GM19463 (cell line): Measurements from ENCODE around the gene RAB33A.

Experiments
- ATAC-seq: cut with Tn5 transposase; IDR thresholded peaks from one replicate; pipeline ENCODE4 v1.9.1; 2021; ENCODE audit warnings: mild to moderate bottlenecking, moderate library complexity; ENCODE audit not compliant: unreplicated experiment

RAB33A gene

DNA sequence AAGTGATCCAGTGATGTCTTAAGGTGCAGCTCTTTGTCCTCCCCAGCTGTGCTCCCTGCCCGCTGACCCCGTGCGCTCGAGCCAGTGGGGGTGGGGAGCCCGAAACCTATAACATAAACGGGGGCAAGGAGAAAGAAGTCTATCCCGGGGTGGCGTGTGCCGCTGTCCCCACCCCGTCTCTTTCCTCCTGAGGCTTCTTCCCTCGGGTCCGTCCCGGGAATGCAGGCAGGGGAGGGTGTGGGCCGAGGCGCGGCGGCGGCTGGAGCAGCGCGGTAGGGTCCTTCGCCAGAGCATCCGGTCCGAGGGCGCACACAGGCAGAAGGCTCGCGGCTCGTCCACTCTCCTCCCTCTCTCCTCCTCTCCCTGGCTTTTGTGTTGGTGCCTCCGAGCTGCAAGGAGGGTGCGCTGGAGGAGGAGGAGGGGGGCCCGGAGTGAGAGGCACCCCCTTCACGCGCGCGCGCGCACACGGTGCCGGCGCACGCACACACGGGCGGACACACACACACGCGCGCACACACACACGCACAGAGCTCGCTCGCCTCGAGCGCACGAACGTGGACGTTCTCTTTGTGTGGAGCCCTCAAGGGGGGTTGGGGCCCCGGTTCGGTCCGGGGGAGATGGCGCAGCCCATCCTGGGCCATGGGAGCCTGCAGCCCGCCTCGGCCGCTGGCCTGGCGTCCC is at the start of gene RAB33A:
Gene RAB33A (plus strand): TSS at position 517 of the 681 bp plus-strand sequence. CDS start 101 bp downstream, at position 618.
- ATAC-seq, result no peak

DNA sequence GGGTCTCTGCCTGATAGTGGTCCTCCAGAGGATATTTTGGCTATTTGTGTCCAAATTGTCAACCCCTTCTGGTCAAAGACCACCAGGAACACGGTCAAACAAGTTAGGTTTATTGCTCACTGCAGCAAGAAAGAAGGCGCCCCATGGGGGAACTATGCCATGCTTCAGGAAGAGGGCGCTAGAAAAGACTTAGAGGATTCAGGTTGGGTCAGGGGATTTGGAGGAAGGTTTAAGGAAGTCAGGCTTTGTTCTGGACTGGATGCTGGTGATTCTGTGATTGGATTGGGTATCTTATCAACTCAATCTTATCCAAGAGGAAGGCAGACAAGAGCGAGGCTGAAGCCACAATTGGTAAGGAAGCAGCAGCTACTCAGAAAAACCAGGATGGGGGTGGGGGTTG is 47.2 kb upstream of the RAB33A start:
- no peak for ATAC-seq

DNA sequence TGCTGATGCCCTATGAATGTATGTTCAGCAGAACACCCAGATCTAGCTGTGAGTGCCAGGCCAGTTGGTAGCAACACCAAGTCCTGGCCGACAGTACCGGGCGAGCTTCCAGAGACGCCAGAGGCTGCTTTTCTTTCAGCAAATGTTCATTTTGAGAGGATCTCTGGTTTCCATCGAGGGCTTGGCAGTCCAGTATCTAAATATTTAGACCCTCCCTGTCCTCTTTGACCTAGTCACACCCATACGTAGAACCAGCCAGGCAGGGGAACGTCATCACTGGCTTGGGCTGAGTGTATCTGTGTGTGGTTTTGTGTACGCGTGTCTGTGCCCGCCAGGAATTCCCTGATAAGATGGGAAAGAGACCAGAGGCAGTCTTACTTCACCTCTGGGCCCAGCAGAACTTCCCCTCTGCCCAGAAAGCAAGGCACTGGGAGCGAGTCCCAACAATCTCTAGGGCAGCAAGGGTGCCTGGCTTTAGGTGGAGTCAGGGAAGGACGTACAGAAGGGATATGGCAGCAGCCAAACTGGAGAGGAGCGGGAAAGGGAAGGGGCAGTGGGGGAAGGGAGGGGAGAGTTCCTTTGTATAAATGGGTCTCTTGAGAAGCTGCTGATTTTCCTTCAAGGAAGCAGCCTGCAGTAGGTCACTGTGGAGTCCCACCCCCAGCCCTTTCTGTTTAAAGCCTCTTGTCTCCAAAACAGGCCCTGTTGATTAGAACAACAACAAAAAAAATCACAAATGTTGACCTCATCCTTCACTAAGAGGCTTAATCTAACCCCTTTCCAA is 46.5 kb upstream of the RAB33A start:
- no peak for ATAC-seq

DNA sequence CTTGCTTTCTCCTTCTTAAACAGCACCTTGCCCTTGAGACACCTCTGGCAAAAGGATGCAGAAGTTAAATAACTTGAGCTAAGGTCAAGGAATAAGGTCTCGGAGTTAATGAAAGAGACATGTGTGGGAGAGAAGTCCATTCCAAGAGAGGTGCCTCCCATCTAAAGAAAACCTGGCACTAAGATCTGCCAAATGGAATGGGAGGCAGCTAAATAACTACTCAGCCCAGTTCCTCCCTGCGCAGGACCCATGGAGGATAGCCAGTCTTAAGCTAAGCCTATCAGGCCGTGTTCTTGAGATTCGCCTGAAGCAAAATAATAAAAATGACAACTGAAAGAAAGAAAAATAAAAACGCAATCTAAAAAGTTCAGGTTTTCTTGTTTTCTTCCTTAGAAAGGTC is 40.8 kb upstream of the RAB33A start:
- ATAC-seq, result no peak

DNA sequence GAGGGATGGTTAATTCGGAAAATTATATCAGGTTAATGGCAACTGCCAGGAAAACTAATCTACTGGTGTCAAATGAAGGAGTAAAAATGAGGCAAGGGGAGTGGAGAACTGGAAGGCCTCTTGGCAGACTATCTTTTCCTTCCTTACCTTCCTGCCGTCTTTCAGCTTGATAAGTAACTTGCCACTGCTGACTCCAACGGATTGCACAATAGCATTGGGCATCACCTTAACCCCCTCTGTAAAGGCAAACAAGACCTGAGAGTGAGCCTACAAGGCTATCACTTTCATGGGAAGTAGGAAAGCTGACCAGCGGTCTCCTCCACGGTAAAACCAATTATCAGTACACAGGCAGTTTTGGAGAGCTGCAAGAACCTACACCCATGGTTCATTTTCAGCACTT is 35.3 kb upstream of the RAB33A start:
- ATAC-seq, result no peak

DNA sequence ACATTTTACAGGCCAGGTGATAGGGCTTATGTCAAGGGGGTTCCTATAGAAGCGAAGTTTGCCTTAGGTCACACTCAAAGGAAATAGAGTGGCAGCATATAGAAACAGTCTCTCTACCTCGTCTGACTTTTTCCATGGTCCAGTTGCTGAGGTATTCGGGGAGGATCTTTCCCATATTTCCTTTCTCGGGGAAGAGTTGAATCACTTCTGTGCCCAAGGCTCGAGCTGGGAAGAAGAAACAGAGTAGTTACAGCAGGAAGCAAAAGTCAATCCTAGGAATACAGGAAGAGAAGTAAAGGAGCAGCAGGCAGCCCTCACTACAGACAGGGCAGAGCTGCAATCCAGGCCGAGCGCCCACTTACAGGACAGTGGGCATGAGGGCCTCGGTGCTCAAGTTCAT is 34.8 kb upstream of the RAB33A start:
- no peak for ATAC-seq

DNA sequence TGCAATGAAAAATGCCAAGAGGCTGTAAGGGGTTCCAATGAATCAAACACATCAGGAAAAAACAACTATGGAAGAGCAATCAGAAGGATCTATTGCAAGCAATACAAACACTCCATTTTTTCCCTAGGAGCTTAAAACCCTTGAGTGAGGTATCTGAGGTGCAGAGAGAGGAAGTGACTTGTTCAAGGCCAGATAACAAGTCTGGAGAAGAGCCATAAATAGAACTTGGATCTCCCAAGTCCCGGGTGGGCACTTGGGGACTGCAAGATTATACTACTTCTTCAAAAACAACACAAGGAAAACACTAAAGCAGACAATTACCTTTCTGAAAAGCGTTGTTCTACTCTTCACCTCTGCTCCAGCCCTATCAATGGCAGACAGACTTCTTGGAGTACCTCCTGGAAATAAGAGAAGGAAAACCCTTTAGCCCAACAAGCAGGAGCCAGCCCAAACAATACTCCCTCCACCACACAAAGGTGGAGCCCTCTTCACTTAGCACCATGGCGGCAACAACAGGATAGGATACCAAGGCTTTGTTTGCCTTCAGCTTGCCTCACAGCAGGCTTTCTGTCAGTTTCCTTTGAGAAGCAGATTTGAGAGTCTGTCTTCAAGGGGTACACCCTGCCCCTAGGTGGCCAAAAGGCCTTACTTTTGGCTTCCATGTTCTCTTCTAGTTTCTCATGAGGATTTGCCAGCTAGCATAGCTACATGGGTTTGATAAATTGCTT is 32.1 kb upstream of the RAB33A start:
- no peak for ATAC-seq

DNA sequence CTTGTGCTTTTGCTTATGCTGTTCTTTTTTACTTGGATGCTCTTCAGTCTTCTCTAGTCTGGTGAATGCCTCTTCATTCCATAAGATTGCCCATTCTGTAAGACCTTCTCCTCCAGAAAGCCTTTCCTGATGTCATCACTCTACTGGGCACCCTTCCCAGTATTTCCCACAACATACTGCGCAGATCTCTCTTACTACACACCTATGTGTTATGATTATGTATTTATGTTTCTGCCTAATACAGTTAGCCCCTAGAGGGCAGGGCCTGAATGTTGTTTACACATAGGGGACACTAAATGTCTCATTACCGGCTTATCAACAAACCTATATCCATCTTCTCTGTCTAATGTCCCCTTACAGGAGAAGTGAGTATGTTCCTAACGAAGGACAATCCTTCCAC is 27.3 kb upstream of the RAB33A start:
- no peak for ATAC-seq

DNA sequence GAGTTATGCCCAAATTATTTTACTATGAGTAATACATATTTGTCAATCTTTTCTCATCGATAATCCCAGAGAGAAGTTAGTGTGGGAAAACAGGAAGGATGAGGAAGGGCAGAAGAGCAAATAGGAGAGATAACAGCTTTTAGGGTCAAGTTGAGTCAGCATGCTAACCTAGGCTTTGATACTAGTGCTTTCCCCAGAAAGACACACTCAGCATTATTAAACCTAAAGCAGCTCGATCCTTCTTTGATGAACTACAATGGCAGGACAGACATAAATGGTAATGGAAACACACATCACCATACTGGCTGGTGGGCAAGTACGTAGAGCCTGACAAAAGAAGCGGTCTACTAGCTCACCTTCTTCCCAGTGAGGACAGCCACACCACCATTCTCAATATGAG is 26.6 kb upstream of the RAB33A start:
- ATAC-seq, result no peak

DNA sequence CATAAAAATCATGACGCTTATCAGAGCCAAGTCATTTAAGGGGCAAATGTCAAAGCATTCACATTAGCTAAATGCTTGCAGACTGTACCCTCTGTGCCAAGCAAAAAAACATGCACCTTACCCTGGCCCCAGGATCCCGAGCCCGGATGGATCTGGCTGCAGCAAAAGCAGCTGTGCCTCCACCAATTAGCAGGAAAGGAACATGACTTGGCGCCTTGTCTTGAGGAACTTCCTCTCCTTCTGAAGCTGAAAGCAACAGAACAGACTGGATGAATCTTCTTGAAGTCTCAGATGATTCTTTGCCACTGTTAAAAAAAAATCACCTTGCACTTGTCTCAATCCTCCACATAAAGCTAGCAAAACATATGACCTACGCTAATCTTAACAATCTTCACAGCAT is 24.1 kb upstream of the RAB33A start:
- no peak for ATAC-seq

DNA sequence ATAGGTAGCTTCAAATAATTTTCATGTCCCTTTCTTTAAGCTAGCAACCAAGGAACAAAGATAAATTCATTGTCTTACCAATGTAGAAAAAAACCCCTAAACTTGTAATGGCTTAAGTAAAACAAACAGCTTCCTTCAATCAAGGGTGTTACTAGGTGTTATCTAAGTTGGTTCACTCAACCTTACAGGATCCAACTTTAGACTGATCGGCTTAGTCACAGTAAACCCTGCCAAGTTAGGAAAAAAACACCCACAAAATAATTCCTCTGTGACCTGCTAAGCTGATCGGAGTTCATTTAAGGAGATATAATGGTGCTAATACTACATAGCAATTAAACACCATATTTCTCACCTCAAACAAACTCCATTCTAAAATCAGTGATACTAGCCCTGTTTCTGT is 16.2 kb upstream of the RAB33A start:
- ATAC-seq, result no peak

DNA sequence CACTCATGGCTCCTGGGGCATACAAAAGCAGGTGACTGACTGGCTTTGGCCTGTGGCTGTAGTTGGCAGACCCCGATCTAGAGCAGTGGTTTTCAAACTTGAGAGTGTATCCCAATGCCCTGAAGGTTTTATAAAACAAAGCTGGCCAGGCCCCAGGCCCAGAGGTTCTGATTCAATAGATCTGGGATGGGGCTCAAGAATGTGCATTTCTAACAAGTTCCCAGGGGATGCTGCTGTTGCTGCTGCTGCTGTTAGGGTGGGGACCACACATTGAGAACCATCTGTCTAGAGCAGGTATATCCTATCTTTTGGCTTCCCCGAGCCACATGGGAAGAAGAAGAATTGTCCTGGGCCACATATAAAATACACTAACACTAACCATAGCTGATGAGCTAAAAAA is 13.5 kb upstream of the RAB33A start:
- ATAC-seq, result no peak

DNA sequence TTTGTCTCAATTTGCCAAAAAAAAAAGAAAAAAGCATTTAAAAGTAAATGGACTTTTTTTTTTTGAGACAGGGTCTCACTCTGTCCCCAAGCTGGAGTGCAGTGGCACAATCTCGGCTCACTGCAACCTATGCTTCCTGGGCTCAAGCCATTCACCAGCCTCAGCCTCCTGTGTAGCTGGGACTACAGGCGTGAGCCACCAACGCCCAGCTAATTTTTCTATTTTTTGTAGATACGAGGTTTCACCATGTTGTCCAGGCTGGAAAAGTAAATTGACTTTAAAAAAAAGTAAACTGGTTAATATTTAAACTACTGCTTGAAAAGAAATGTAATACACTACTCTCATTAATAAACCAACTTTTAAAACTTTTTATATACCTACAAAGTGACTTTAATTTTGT is 12.0 kb upstream of the RAB33A start:
- no peak for ATAC-seq

DNA sequence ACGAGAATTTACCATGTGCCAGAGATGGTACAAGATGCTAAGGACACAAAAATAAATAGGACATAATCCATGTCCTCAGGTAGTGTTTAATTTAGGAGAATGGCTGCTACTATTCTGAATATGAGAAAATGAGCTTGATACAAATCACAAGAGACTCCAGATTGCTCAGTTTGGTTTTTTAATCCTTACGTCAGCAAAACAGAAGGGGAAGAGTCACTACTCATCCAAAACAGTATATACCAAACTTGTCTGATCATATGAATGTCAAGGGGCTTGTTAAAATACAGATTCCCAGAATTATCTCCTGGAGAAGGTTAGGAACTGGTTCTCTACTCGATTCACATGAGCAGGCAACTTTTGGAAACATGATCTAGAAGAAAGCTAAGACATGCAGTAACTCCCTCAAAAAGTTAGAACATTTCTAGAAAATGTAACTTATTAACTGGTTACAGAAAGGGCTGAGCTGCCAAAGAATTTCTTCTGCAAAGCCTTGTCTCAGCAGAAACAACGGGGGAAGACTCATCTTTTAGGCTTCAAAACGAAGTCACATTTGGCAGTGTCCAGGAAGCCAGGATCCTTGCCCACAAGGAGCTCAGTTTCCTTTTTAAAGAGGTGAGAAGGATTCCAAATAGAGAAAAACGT is 9.5 kb upstream of the RAB33A start:
- no peak for ATAC-seq

DNA sequence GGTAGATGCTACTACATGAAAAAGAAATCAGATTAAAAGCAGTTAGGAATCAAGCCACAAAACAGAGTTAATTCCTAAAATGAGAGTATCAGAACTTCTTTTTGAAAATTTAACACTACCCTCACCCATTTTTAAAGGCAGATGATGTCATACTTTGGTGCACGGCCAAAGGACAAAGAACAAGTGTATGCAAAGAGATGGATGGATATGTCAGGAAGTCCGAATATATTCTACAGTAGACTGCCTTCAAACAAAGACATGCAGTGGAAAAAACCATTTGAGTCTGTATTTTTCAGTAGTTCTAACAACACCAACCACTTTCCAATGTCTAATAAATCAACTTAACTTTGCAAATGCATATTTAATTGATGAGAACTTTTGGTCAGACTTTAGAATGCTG is 8.4 kb upstream of the RAB33A start:
- ATAC-seq, result no peak

DNA sequence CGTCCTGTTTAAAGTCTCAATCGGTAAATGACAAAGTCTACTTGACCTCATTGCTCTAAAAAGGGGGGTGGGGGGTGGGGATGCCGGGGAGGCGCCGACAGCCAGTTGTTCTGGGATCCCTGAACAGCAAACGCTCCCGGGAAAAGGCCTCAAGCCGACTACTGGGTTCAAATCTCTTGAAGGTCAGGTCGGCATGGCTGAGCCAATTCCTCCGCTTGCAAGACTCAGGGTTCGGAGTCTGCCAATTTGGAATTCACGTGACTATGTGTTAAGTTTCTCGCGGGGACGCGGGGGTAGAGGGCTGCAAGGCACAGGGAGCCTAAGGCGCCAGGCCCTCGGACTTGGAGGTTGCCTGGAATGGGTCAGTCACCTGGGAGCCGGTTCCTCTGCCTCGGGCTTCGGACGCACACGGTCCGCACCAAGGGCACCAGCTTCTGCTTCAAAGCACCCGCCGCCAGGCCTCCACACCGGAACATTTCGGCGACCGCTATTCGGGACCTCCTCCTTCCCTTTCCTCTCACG is 6.5 kb upstream of the RAB33A start:
- no peak for ATAC-seq

DNA sequence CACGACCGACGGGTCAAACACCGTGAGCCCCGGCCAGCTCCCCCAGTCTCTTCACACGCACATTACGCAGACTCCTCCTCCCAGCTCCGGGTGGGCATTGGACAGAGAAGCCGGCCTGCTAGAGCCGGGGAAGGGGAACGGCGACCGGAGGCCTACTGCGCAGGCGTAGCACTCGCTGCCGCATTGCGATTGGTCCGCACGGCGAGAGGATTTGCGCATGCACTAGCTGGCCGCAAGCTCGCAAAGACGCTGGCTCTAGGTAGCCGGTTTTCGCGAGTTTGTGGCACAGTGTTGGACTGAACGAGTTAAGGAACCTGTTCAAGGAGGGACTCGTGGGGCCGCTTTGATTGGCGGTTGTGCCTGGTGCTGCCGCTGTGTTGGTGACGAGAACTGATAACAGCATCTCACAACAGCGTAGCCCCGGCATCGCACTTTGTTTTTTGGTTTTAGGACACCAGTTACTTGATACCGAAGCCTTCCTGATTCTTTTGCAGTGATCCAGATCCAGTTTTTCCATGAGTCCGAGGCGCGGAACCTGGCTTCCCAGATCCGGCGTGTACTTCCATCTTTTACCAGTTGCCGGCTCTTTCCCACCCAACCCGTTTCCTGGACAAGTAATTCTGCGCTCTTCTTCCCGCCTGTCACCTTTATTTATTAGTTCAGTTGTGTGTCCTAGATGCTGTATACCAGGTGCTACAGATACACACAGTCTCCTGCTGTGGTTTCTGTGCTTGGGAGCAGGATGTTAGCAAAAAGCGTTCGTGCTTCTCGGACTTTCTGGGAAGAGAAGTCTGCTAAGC is 5.9 kb upstream of the RAB33A start, which contains the start of gene AIFM1:
Gene AIFM1 (minus strand): TSS at position 139 of the 800 bp plus-strand sequence. CDS start 185 bp downstream, outside the sequence.
- peak; percentile 86 for ATAC-seq

DNA sequence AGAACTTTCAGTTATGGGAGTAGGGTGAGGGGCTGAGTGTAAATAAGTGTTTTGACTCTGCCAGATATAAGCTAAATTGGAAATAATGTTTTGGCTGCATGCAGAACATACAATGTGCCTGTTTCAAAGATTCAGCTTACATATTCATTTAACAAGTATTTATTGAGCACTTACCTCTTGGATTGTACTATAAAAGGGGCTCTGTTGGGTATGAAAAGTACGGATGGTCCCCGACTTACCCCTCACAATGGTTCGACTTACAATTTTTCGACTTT is 5.3 kb upstream of the RAB33A start:
- no peak for ATAC-seq

DNA sequence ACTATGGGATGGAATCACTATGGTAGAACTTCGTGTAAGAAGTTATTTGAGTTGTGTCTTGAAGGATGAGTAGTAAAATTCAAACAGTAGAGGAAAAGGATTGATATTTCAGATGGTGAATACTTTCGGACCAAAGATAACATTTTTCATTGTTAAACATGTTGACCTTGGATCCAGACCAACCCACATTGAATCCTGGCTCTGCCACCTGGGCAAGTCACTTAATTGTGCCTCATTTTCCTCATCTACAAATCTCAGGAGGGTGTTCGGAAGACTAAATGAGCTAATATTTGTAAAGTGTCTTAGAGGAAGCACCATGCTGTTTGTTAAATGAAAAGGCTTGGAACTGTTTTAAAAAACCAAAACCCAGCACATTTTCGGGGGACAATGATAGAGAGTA is 4.7 kb upstream of the RAB33A start:
- no peak for ATAC-seq

DNA sequence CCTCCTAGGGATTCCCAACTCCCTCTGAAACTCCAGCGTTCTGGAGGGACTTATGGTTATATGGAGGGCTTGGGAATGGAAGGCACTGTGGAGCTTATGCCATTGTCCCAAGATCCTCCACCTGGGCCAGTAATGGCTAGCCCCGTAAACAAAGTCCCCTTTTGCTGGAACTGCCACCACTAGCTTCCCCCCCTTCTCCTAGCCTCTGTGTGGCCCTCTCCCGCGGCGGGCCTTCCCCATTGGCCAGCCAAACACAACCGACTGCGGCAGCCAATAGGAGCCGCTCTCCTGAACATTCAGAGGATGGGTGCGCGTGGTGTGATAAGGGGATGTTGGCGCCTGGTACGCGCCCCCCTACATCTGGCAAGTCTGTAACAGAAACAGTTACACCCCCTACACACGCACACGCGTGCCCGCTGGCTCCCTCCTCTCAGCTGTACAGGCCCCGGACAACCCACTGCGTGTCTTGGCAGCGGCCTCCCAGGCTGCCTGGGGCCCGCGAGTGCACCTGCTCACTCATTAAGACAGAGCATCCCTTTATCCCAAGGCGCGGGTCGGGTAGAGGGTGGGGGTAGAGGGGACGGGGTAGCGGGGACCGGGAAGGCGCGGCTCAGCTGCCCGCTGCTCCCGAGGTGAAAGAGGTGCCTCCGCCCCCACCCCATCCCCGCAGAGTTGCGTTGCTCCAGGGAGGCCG is 863 bp upstream of the RAB33A start:
- peak; percentile 73 for ATAC-seq
